HG03442 (cell line): ENCODE results near the gene IL17RB.
A peak's percentile ranks its signal among the peaks of the same experiment; 100 is the strongest.

Source experiments
- ATAC-seq: cut with Tn5 transposase; IDR thresholded peaks from one replicate; pipeline ENCODE4 v1.9.1; 2021; ENCODE audit warnings: mild to moderate bottlenecking, moderate library complexity; ENCODE audit not compliant: unreplicated experiment

IL17RB gene

DNA sequence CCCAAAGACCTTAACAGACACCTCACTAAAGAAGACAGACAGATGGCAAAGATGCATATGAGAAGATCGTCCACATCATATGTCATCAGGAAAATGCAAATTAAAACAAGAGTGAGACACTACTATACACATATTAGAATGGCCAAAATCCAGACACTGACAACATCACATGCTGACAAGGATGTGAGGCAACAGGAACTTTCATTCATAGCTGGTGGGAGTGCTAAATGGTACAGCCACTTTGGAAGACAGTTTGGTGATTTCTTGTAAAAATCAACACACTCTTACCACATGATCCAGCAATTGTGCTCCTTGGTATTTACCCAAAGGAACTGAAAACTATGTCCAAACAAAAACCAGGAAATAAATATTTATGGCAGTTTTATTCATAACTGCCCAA is 17.8 kb upstream of the IL17RB start:
- ATAC-seq, result no peak

DNA sequence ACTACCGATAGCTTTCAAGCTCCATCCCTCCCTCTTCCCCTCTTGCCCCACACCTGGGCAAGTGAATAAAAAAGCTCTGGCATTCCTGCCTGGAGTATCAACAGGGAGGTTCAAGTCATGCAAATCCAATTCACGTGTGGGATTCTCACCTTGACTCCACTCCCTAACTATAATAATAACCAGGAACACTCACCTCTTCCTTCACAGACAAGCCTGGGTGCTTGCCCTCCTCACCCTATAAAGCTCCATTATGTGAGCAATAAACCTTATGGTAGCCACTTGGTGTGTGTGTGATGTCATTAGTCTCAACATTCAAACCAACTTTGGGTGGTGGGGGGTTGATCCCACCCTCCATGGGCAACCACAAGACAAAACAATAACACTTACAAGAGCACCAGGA is 16.8 kb upstream of the IL17RB start:
- ATAC-seq, result no peak

- no peak for ATAC-seq
These were observed 15.4 kb upstream of the IL17RB start for GRCh38 chr3:53830944-53831343.

DNA sequence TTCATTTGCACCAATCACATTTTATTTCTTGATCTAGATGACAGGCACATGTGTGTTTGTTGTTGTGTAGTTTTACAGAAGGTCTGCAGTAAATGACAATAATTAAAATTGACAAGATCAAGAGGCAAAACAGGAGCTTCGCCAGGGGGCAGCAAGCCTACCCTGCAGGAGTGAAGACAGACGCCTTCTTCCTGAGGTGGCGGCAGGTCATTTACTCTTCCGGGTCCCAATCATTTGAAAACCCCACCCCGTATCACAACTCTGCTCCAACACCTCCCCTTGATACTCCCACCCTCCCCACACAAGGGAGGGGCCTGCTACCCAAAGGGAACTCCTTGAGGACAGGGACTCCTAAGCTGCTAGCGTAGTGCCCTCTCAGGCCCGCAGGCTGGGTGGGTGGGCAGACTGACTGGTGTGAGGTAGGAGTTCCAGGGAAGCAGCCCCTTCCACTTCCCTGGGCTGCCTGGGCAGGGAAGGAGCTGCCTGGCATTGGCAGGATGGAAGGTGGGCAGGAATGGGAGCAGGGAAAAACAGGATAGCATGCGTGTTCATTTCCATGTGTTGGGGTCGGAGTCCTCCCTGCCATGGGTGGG is 13.2 kb upstream of the IL17RB start:
- no peak for ATAC-seq

DNA sequence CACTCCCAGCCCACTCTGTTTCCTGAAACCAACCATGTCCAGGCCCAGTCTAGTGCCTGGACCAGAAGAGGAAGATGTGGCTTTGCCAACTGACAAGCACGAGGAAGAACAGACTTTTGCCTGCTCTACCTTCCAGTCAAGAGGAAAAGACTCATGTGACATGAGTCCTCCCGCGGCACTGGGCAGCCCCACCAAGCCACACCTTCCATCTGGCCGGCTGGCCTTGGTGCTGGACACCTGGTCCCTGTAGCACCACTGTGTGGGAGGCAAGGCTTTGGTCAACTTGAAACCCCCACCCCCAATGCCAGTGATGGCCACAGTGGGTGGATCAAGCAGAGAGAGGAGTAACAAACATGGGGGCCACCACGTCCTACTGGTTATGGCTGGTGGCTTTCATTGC is 12.7 kb upstream of the IL17RB start:
- no peak for ATAC-seq

DNA sequence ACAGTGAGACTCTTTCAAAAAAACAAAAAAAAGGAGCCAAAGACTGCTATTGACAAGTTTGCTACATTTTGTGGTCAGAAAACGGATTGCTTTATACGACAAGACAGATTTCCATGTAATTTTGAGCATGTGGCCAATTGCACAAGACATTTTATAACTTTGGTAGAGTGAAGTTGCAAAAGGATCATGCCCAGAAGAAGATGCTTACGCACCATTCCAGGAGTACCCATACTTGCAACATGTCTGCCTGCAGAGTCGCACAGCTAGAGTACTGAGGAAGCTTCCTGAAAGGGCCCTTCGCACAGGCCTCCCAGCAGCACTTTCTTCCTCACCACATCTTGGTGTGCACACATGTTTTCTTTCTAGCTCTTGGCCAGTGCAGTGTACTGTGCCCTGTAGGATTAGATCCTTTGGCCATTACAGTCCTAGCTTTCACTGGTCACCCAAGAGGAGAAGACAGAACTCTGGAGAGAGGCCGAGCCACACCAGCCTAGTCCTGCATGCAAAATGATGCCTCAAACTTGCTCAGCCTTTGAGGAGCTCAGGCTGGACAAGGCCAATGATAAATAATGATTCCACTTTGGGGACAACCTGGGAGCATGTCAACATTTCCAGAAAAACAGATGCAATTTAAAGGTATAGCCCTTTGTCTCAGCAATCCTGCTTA is 11.8 kb upstream of the IL17RB start:
- ATAC-seq, result no peak

GRCh38 chr3:53835257-53835656 is 11.1 kb upstream of the IL17RB start:
- ATAC-seq, result no peak

DNA sequence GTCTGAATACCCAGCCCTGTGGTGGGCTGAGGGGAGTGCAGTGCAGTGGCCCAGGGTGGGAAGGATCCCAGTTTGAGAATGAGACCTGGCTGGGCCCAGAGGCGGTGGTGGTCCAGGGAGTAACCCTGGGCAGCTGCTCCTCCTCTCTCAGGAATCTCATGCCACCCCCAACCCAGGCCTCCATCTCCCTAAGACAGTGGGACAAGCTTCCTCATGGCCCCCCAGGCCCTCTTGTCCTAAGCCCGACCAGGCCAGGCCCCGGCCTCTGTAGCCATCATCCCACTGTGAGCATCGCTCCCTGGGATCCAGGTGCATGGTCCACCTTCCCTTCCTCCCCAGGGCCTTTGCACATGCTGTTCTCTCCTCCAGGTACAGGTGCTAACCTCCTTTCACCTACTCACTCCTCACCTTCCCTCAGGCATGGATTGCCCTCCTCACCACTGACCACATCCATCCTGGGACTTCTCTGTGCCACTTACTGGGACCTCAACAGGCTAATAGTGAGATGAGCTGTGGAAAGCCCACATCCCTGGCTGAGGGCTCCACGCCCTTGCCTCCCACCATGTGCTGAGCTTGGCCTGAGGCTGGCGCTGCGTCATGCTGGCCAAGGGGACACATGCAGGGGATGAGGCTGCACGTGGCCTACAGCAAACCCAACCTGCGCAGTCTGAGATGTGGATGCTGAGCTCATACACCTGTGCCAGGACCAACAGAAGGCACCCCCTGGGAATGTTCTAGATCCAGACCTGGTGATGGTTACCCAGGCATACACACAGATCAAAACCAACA is 10.1 kb upstream of the IL17RB start:
- ATAC-seq, result no peak

- no peak for ATAC-seq
These were observed 9.0 kb upstream of the IL17RB start for GRCh38 chr3:53837331-53837730.

GRCh38 chr3:53841296-53841695 is 5.1 kb upstream of the IL17RB start:
- ATAC-seq, result no peak

GRCh38 chr3:53842436-53843194 is 3.8 kb upstream of the IL17RB start:
- no peak for ATAC-seq

GRCh38 chr3:53843195-53844177 is 2.9 kb upstream of the IL17RB start:
- ATAC-seq, result peak; percentile 33

DNA sequence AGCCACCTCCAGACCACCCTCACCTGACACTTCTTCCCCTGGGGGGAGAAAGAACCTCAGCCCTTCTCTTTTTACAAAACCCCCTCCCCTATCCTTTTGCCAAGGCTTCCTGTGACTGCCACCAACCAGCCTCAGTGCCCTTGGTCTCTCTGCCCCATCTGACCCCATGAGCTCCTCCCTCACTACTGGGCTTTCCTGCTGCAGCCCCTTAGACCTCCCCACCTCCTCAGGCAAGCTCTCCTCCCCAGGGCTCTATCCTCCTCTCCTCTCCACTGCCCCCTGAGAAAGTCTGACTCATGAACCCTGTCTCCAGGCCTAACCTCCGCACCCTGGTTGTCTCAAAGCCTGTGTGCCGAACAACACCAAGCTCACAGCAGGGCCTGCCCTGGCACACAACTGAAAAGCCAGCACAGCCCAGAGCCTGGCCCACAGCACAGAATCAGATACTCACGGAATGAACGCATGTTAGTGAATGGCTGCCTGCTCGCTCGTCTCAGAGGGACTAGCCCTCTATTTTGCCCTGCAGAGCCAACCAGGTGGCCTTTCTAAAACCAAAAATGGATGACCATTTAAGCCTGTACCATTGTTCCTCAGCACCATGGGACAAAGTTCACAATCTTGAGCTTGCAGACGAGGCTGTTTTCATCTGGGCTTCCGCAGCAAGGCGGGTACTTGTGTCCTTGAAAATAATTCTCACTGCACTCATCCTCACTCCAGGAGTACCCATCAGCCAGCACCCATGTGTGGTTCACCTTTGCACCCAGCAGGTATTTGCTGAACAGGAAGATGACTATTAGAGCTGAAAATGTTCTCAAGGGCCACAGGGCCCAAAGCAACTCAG is 1.9 kb upstream of the IL17RB start:
- ATAC-seq, result no peak

GRCh38 chr3:53845103-53845880 is 1.1 kb upstream of the IL17RB start:
- ATAC-seq, result no peak

- peak; percentile 13 for ATAC-seq
These were observed 561 bp upstream of the IL17RB start for GRCh38 chr3:53845881-53846133.

DNA sequence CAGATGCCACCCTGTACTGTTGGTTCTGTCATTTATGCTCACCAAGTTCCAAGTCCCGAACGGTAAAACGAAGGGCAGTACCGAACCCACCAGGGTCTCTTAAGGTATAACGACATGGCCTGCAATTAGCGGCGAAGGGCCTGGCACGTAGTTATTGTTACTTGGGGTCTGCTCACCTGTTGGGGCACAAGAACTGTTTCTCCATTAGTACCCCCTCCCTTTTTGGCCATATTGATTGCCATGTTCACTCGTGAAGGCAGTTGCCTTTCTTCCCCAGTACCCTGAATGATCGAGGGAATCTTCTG is 435 bp downstream of the IL17RB start:
- no peak for ATAC-seq

GRCh38 chr3:53849916-53850315 is 3.5 kb downstream of the IL17RB start:
- no peak for ATAC-seq

- no peak for ATAC-seq
These were observed 4.5 kb downstream of the IL17RB start for GRCh38 chr3:53850895-53851294.

- no peak for ATAC-seq
These were observed 10.6 kb downstream of the IL17RB start for GRCh38 chr3:53856964-53857363.
